ENCODE results near the gene DCD. TPM values are rescaled to one million over a fixed set of nuclear protein-coding genes. Genes with fewer than 3 reads are reported as not detected.
"Not testable (repeated sequence)": the region's sequence is repeated elsewhere in the genome, so short reads cannot be mapped to it uniquely, and the experiment has no call there.

The DCD gene
- total RNA-seq, 1 experiment from 2014 or later: not detected

DNA sequence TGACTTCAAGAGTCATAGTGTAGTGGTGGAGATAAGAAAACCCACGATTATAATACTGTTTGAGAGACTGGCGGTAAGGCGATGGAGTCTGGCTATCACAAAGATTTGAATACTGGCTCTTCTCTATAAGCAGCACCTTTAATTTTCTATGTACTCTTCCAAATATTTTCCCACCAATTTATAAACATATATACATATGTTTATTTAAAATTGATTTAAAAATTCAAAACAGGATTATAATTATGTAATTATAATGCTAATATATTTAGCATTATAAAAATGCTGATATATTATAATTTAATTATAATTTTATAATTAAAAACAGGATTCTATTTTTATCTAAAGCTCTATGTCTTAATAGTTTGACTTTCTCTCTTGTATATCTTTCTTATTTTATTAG is 15.4 kb upstream of the DCD start:
- DNase-seq: no peak
- Histone ChIP-seq H3K4me3 (ENCODE audit: insufficient read depth, low read depth, low read length) (no peak overlapping the region), H3K36me3 (replicated peaks; ENCODE audit: control insufficient read depth, insufficient read depth, low read length) (no peaks in the 10 kb centered on the region), H3K27me3 (ENCODE audit: control insufficient read depth, insufficient read depth, low read length) (no peaks in the 10 kb centered on the region)

GRCh38 chr12:54662026-54662425 is 13.9 kb upstream of the DCD start:
- Histone ChIP-seq H3K4me3 (ENCODE audit: insufficient read depth, low read depth, low read length) (no peak overlapping the region), H3K36me3 (replicated peaks; ENCODE audit: control insufficient read depth, insufficient read depth, low read length) (no peaks in the 10 kb centered on the region), H3K27me3 (ENCODE audit: control insufficient read depth, insufficient read depth, low read length) (no peaks in the 10 kb centered on the region)
- no peak for DNase-seq

DNA sequence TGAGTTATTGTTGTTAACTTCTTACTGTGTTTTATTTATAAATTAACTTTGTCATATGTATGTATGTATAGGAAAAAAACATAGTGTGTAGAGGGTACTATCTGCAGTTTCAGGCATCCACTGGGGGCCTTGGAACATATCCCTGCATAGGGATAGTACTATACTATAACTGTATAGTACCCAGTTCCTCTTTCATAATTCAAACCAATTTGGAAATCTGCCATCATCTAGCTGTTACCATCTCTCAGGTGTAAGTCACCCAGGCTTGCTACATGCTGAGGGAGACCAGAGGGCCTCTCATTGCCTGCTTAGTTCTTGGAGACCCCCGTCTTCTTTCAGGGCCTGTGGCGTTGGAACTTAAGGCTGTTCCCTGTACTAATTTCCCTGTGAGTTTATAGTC is 12.9 kb upstream of the DCD start:
- Histone ChIP-seq H3K27me3 (ENCODE audit: control insufficient read depth, insufficient read depth, low read length) (no peaks in the 10 kb centered on the region), H3K36me3 (replicated peaks; ENCODE audit: control insufficient read depth, insufficient read depth, low read length) (no peaks in the 10 kb centered on the region)
- no peak for DNase-seq

DNA sequence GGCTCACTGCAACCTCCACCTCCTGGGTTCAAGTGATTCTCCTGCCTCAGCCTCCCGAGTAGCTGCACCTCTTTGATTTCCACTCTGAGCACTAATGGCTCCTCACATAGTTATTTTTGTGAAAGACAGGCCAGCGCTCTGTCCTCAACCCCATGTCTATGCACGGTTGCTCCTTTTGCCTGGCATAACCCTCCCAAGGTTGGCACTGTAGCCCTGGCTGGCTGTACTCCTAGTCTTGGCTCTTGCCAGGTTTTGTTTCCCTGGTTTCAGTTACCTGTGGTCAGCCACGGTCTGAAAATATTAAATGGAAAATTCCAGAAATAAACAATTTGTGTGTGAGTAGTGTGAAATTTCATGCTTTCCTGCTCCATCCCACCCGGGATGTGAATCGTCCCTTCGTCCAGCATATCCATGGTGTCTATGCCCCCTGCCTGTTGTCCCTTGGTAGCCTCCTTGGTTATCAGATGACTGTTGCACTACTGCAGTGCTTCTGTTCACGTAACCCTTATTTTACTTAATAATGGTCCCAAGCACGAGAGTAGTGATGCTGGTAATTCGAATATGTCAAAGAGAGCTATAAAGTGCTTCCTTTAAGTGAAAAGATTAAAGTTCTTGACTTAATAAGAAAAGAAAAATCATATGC is 12.3 kb upstream of the DCD start:
- H3K27me3 ChIP-seq (ENCODE audit: control insufficient read depth, insufficient read depth, low read length): no peaks in the 10 kb centered on the region
- DNase-seq: no peak
- no peak overlapping the region for H3K4me3 ChIP-seq (ENCODE audit: insufficient read depth, low read depth, low read length)
- no peaks in the 10 kb centered on the region for H3K36me3 ChIP-seq (replicated peaks; ENCODE audit: control insufficient read depth, insufficient read depth, low read length)

More for the DNA sequence above, 12.9 kb upstream of the DCD start:
- H3K4me3 ChIP-seq (ENCODE audit: insufficient read depth, low read depth, low read length): no peak overlapping the region

DNA sequence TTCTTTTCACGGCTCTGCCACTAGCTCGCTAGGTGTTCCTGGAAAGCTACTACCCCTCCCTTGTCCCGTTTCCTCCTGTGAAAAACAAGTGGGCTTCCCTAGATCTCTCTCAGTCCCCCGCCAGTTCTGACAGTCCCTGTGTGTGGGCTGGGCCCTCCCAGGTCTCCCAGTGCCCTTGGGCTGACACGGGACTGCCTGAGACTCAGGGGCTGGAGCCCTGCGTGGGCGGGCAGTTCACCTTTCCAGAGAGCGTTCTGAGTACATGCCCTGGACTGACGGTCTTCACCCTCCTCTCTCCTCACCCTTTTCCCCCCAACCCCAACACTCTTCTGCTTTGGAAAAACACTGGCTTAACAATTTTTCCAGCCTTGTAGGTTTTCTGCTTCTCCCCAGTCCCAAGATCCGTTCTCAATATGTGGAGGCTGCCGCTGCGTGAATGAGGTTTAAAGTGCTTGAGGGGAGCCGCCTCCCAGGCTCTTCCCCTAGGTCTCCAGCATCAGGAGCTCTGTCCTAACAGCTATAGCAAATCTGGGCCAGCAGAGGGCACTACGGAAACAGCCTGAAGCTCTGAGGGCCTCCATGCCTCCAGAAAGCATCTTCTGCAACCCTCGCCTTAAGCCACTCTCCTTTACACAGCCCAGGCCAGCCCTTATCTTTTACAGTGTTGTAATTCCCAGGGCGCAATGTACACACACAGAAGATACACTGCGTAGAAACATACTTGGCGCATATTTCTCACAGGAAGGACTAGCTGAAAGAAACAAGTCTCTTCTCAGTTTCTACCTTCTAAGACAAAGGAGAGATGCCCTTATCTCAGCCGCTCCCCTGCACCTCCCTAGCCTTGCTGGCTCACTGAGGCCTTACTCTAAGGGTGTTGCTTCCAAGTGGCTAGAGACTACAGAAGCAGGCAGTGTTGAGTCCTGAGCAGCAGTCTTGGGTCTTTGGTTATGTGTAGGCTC is 10.4 kb upstream of the DCD start:
- DNase-seq: peak; percentile 84
- Histone ChIP-seq H3K4me3 (ENCODE audit: insufficient read depth, low read depth, low read length) (no peak overlapping the region), H3K27me3 (ENCODE audit: control insufficient read depth, insufficient read depth, low read length) (no peaks in the 10 kb centered on the region), H3K36me3 (replicated peaks; ENCODE audit: control insufficient read depth, insufficient read depth, low read length) (no peaks in the 10 kb centered on the region)

DNA sequence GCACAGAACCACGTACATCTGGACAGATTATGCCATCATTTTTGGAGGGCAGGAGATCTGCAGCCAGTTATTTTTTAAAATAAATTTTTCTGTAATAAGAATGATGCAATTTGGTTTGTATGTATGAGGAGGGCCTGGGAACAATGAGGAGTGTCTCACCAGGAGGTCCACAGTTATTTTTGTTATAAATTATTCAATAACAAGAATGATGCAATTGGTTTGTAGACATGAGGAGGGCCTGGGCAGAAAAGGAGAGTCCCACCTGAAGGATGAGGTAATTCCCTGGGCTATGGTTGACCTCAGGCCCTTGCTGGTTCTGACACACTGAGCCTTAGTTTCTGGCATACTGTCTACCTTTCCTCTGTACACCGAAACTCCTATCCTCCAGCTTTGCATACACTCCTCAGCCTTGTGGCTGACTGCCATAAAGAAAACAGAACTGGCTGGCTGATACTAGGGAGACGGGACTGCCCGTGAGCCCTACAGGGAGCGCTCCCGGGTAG is 9.0 kb upstream of the DCD start:
- Histone ChIP-seq H3K4me3 (ENCODE audit: insufficient read depth, low read depth, low read length) (no peak overlapping the region), H3K27me3 (ENCODE audit: control insufficient read depth, insufficient read depth, low read length) (no peaks in the 10 kb centered on the region), H3K36me3 (replicated peaks; ENCODE audit: control insufficient read depth, insufficient read depth, low read length) (no peaks in the 10 kb centered on the region)
- DNase-seq: no peak

DNA sequence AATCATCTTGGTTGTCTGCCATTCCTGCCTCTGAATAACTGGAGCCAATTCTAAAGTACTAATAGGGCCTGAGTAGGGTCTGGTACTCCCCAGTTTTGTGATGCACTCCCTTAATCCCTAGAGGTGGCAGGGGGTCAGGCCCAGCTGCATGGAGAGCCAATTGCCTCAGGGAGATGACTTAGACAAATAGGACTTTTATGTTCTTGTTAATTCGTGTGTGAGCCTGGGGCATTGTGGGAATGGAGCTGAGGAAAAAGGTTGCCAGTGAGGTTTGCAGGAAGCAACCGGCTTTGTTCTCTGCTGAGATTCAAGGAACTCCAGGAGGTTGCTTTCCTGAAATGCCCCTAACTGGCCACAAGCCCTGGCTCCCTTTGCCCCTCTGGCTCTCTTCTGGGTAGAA is 6.8 kb upstream of the DCD start:
- no peaks in the 10 kb centered on the region for H3K27me3 ChIP-seq (ENCODE audit: control insufficient read depth, insufficient read depth, low read length)
- no peaks in the 10 kb centered on the region for H3K36me3 ChIP-seq (replicated peaks; ENCODE audit: control insufficient read depth, insufficient read depth, low read length)
- peak; percentile 25 for DNase-seq
- H3K4me3 ChIP-seq (ENCODE audit: insufficient read depth, low read depth, low read length): no peak overlapping the region

DNA sequence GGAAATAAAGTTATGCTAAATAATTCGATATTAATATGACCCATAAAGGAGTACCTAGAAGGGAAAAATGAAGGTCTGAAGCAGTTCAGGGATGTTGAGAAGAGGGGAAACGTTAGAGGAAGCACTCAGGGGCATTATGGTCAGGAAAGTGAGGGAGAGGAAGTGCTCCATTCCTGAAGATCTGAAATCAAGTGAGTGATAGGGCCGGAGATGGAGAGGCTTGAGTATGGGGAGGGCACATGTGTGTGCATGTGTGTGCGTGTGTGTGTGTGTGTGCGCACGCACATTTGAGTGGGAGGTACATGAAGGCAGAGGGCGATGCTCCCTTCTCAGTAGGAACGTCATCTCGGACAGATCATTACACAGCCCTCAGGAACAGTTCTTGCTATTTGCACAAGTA is 4.9 kb upstream of the DCD start:
- H3K4me3 ChIP-seq (ENCODE audit: insufficient read depth, low read depth, low read length): no peak overlapping the region
- DNase-seq: no peak
- H3K36me3 ChIP-seq (replicated peaks; ENCODE audit: control insufficient read depth, insufficient read depth, low read length): no peaks in the 10 kb centered on the region
- H3K27me3 ChIP-seq (ENCODE audit: control insufficient read depth, insufficient read depth, low read length): no peaks in the 10 kb centered on the region

GRCh38 chr12:54650889-54651288 is 2.7 kb upstream of the DCD start:
- H3K27me3 ChIP-seq (ENCODE audit: control insufficient read depth, insufficient read depth, low read length): no peaks in the 10 kb centered on the region; the same call in 1 of the 2 replicates
- DNase-seq: no peak

DNA sequence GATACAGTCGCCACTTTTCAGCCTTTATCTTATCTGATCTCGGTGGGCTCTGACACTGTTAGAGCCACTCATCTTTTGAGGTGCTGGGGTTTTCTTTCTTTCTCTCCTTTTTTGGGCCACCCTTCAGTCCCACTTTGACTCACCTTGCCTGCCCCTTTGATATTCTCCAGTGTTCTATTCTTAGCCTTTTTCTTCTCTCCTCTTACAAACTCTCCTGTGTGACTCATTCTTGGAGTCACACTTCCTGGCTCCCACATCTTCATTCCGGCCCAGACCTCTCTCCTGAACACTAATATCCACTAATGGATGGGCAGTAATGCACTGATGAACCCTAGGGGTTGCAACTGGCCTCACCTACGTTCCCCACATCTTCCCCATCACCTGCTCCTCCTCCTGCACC is 2.2 kb upstream of the DCD start:
- Histone ChIP-seq H3K4me3 (ENCODE audit: insufficient read depth, low read depth, low read length) (no peak overlapping the region), H3K36me3 (replicated peaks; ENCODE audit: control insufficient read depth, insufficient read depth, low read length) (no peaks in the 10 kb centered on the region), H3K27me3 (ENCODE audit: control insufficient read depth, insufficient read depth, low read length) (no peaks in the 10 kb centered on the region; the same call in 1 of the 2 replicates)
- no peak for DNase-seq

More at GRCh38 chr12:54650889-54651288, 2.7 kb upstream of the DCD start:
- Histone ChIP-seq H3K36me3 (replicated peaks; ENCODE audit: control insufficient read depth, insufficient read depth, low read length) (no peaks in the 10 kb centered on the region), H3K4me3 (ENCODE audit: insufficient read depth, low read depth, low read length) (no peak overlapping the region)

GRCh38 chr12:54649825-54650224 is 1.7 kb upstream of the DCD start:
- no peaks in the 10 kb centered on the region for H3K36me3 ChIP-seq (replicated peaks; ENCODE audit: control insufficient read depth, insufficient read depth, low read length)
- H3K4me3 ChIP-seq (ENCODE audit: insufficient read depth, low read depth, low read length): no peak overlapping the region
- DNase-seq: no peak
- H3K27me3 ChIP-seq (ENCODE audit: control insufficient read depth, insufficient read depth, low read length): no peaks in the 10 kb centered on the region; the same call in 1 of the 2 replicates

DNA sequence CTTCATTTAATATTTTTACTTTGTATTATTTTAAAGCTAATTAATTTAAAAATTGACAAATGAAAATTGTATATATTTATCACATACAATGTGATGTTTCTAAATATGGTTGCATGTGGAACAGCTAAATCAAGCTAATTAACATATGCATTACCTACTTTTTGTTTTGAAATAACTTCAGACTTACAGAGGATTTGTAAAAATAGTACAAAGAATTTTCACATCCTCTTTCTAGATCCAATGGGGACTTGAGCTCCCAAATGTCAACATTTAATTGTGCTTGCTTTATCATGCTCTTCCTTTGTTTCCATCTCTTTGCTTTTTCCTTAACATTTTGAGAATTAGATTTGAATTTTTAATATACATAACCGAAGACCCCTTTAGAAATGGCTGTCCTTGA is 6.6 kb downstream of the DCD start:
- Histone ChIP-seq H3K27me3 (ENCODE audit: control insufficient read depth, insufficient read depth, low read length) (no peaks in the 10 kb centered on the region; the same call in 1 of the 2 replicates), H3K36me3 (replicated peaks; ENCODE audit: control insufficient read depth, insufficient read depth, low read length) (no peaks in the 10 kb centered on the region), H3K4me3 (ENCODE audit: insufficient read depth, low read depth, low read length) (no peak overlapping the region)
- no peak for DNase-seq

GRCh38 chr12:54641089-54641488 is 7.1 kb downstream of the DCD start:
- H3K27me3 ChIP-seq (ENCODE audit: control insufficient read depth, insufficient read depth, low read length): no peaks in the 10 kb centered on the region; the same call in 1 of the 2 replicates
- no peak overlapping the region for H3K4me3 ChIP-seq (ENCODE audit: insufficient read depth, low read depth, low read length)
- no peaks in the 10 kb centered on the region for H3K36me3 ChIP-seq (replicated peaks; ENCODE audit: control insufficient read depth, insufficient read depth, low read length)
- no peak for DNase-seq

DNA sequence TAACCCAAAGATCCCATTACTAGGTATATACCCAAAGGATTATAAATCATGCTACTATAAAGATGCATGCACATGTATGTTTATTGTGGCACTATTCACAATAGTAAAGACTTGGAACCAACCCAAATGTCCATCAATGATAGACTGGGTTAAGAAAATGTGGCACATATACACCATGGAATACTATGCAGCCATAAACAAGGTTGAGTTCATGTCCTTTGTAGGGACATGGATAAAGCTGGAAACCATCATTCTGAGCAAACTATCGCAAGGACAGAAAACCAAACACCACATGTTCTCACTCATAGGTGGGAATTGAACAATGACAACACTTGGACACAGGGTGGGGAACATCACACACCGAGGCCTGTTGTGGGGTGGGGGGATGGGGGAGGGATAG is 9.1 kb downstream of the DCD start:
- not testable (repeated sequence) for H3K4me3 ChIP-seq (ENCODE audit: insufficient read depth, low read depth, low read length); H3K36me3 ChIP-seq (replicated peaks; ENCODE audit: control insufficient read depth, insufficient read depth, low read length); H3K27me3 ChIP-seq (ENCODE audit: control insufficient read depth, insufficient read depth, low read length)

DNA sequence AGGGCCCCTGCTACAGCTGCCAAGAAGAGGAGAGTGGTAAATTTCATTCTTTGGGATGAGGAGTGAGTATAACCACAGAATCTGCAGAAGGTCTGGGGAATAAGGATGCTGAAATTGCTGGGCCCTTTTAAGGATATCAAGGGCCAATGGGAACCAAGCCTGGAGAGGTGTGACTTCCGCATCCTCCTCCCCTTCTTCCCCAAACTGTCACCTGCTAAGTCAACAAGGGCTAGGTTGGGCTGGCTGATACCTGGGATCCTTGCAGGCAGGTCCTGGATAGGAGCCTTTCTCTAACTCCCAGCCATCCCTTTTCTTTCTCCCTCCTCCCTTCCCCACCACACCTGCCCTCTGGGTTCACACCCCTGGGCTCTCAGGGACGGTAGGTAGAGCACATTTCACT is 13.4 kb downstream of the DCD start, which contains the start of gene LACRT:
LACRT (minus strand) TSS at position 101 of the 400 bp plus-strand sequence; CDS start at position 47, 54 bp downstream.
- no peak for DNase-seq
- Histone ChIP-seq H3K36me3 (replicated peaks; ENCODE audit: control insufficient read depth, insufficient read depth, low read length) (no peaks in the 10 kb centered on the region), H3K4me3 (ENCODE audit: insufficient read depth, low read depth, low read length) (no peak within 1 kb of the TSS), H3K27me3 (ENCODE audit: control insufficient read depth, insufficient read depth, low read length) (no peaks in the 10 kb centered on the region; the same call in 1 of the 2 replicates)

More for the DNA sequence above, 9.1 kb downstream of the DCD start:
- DNase-seq: not testable (repeated sequence)

All from H7 (cell line).